ENCODE data around the gene DNAH11. TPM values are rescaled to one million over a fixed set of nuclear protein-coding genes. Genes with fewer than 3 reads are reported as not detected.

DNAH11 gene
- total and polyA plus RNA-seq, 2 of the 13 experiments (the other 11 are each of a cell fraction or from before 2014, with no cell fraction given), result not detected

DNA sequence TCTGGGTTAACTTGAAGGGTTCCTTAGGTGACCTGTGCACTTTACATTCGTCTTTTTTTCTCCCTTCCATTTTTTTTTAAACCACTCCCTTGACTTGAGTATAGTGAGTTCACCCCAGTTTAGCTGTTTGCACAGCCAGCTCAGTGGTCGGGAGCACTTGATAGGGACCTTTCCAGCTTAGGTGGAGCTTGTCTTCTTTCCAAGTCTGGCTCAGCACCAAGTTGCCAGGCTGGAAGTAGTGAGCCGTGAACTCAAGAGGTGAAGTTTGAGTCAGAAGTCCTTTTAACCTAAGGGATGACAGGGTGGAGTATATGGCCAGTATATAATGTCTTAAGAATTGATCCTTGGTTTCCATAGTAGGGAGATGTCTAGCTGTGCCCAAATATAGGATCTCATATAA, 7.2 kb downstream of the DNAH11 start:
- no TSS peak for BruUV-seq (replicated peaks)
- no peaks in the 10 kb centered on the region for H3K79me2 ChIP-seq (ENCODE audit: insufficient read depth, low read length)
- no peak overlapping the region for H2AFZ ChIP-seq (ENCODE audit: low read length)
- no peaks in the 10 kb centered on the region for H3K4me1 ChIP-seq (ENCODE audit: insufficient read depth, low read length)
- TF ChIP-seq, protein P1, sequence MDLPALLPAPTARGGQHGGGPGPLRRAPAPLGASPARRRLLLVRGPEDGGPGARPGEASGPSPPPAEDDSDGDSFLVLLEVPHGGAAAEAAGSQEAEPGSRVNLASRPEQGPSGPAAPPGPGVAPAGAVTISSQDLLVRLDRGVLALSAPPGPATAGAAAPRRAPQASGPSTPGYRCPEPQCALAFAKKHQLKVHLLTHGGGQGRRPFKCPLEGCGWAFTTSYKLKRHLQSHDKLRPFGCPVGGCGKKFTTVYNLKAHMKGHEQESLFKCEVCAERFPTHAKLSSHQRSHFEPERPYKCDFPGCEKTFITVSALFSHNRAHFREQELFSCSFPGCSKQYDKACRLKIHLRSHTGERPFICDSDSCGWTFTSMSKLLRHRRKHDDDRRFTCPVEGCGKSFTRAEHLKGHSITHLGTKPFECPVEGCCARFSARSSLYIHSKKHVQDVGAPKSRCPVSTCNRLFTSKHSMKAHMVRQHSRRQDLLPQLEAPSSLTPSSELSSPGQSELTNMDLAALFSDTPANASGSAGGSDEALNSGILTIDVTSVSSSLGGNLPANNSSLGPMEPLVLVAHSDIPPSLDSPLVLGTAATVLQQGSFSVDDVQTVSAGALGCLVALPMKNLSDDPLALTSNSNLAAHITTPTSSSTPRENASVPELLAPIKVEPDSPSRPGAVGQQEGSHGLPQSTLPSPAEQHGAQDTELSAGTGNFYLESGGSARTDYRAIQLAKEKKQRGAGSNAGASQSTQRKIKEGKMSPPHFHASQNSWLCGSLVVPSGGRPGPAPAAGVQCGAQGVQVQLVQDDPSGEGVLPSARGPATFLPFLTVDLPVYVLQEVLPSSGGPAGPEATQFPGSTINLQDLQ (CRISPR knock-in tag; IDR thresholded peaks at IDR 0.05), result no peak
- no peak for TF ChIP-seq ZNF644 (CRISPR knock-in tag; IDR thresholded peaks at IDR 0.05; ENCODE audit: low read depth)
- no peak for TF ChIP-seq TCF7 (IDR thresholded peaks at IDR 0.05; ENCODE audit: low read depth)
- TF ChIP-seq MTF2 (CRISPR knock-in tag; IDR thresholded peaks at IDR 0.05; ENCODE audit: borderline replicate concordance), result no peak
- TF ChIP-seq BRCA1 (CRISPR knock-in tag; IDR thresholded peaks at IDR 0.05), result no peak
- no peak for TF ChIP-seq ZNF333 (CRISPR knock-in tag; IDR thresholded peaks at IDR 0.05; ENCODE audit: borderline replicate concordance)
- TF ChIP-seq, protein P2, sequence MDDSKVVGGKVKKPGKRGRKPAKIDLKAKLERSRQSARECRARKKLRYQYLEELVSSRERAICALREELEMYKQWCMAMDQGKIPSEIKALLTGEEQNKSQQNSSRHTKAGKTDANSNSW (CRISPR knock-in tag; IDR thresholded peaks at IDR 0.05; ENCODE audit: borderline replicate concordance), result no peak
- no peak for TF ChIP-seq ZBTB1 (CRISPR knock-in tag; IDR thresholded peaks at IDR 0.05; ENCODE audit: borderline replicate concordance)
- TF ChIP-seq, protein P3, sequence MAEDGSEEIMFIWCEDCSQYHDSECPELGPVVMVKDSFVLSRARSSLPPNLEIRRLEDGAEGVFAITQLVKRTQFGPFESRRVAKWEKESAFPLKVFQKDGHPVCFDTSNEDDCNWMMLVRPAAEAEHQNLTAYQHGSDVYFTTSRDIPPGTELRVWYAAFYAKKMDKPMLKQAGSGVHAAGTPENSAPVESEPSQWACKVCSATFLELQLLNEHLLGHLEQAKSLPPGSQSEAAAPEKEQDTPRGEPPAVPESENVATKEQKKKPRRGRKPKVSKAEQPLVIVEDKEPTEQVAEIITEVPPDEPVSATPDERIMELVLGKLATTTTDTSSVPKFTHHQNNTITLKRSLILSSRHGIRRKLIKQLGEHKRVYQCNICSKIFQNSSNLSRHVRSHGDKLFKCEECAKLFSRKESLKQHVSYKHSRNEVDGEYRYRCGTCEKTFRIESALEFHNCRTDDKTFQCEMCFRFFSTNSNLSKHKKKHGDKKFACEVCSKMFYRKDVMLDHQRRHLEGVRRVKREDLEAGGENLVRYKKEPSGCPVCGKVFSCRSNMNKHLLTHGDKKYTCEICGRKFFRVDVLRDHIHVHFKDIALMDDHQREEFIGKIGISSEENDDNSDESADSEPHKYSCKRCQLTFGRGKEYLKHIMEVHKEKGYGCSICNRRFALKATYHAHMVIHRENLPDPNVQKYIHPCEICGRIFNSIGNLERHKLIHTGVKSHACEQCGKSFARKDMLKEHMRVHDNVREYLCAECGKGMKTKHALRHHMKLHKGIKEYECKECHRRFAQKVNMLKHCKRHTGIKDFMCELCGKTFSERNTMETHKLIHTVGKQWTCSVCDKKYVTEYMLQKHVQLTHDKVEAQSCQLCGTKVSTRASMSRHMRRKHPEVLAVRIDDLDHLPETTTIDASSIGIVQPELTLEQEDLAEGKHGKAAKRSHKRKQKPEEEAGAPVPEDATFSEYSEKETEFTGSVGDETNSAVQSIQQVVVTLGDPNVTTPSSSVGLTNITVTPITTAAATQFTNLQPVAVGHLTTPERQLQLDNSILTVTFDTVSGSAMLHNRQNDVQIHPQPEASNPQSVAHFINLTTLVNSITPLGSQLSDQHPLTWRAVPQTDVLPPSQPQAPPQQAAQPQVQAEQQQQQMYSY (CRISPR knock-in tag; IDR thresholded peaks at IDR 0.05), result no peak
- no peak for TF ChIP-seq TAF15 (IDR thresholded peaks at IDR 0.05; ENCODE audit: low read depth, low read length, poor library complexity, severe bottlenecking)
- no peak for TF ChIP-seq FOXA3 (CRISPR knock-in tag; IDR thresholded peaks at IDR 0.05)
- no peak for TF ChIP-seq IRF2 (CRISPR knock-in tag; IDR thresholded peaks at IDR 0.05)
- TF ChIP-seq, protein P4, sequence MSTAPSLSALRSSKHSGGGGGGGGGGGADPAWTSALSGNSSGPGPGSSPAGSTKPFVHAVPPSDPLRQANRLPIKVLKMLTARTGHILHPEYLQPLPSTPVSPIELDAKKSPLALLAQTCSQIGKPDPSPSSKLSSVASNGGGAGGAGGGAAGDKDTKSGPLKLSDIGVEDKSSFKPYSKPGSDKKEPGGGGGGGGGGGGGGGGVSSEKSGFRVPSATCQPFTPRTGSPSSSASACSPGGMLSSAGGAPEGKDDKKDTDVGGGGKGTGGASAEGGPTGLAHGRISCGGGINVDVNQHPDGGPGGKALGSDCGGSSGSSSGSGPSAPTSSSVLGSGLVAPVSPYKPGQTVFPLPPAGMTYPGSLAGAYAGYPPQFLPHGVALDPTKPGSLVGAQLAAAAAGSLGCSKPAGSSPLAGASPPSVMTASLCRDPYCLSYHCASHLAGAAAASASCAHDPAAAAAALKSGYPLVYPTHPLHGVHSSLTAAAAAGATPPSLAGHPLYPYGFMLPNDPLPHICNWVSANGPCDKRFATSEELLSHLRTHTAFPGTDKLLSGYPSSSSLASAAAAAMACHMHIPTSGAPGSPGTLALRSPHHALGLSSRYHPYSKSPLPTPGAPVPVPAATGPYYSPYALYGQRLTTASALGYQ (CRISPR knock-in tag; IDR thresholded peaks at IDR 0.05), result no peak
- in situ Hi-C loops (cut with HindIII; ENCODE audit: extremely low pct_ligation_motif_present, low pct_unique_long_range_greater_than_20kb), result no loop called here
- intact Hi-C loops (cut with micrococcal nuclease; ENCODE audit: unreplicated experiment), result no loop called here
- no peak overlapping the region for H3K4me2 ChIP-seq (ENCODE audit: low read depth, low read length)
- H4K20me1 ChIP-seq (ENCODE audit: insufficient read depth, low read length), result no peaks in the 10 kb centered on the region
- H3K36me3 ChIP-seq (replicated peaks in 1 of 2; ENCODE audit: control insufficient read depth in 1 of 2, insufficient read depth in 2 of 2, low read length in 2 of 2), result no peaks in the 10 kb centered on the region
- no peak for DNase-seq (ENCODE audit: low spot score)
- FAIRE-seq, result no peak
- no peaks in the 10 kb centered on the region for H3K9me3 ChIP-seq (ENCODE audit: low read length)
- H3K4me3 ChIP-seq (replicated peaks in 1 of 3; ENCODE audit: insufficient read depth in 1 of 3, low read depth in 2 of 3, low read length in 3 of 3), result no peak overlapping the region
- H3K27ac ChIP-seq (ENCODE audit: extremely low read length, insufficient read depth, low read length), result no peak overlapping the region
- H3K27me3 ChIP-seq (ENCODE audit: control insufficient read depth in 1 of 2, insufficient read depth in 2 of 2, low read length in 2 of 2), result 0 out of 5 replicates have a peak, but pooled peaks cover 0 to 2% of the 10 kb centered on the region in 2 experiments
- WGBS (ENCODE audit: low lambda C conversion rate), result 2% methylated on average over 3 of the region's 3 CpGs
- ATAC-seq, result no peak
- no peak overlapping the region for H3K9ac ChIP-seq (ENCODE audit: insufficient read depth, low read depth, low read length)
- POLR2A ChIA-PET, result no interaction called here
- CTCF ChIA-PET (ENCODE audit: low intra/inter-chr PET ratio, low total read pairs), result no interaction called here

Measured in HepG2 (cell line).